CD1c-positive myeloid dendritic cell (primary cell): ENCODE data around the gene XAF1.
"Not testable (repeated sequence)": the region's sequence is repeated elsewhere in the genome, so short reads cannot be mapped to it uniquely, and the experiment has no call there.

Source experiments
- DNase-seq: peaks from one replicate; pipeline ENCODE4 v3.0.0-alpha.2; 2016; ENCODE audit errors: extremely low spot score

The XAF1 gene, protein sequence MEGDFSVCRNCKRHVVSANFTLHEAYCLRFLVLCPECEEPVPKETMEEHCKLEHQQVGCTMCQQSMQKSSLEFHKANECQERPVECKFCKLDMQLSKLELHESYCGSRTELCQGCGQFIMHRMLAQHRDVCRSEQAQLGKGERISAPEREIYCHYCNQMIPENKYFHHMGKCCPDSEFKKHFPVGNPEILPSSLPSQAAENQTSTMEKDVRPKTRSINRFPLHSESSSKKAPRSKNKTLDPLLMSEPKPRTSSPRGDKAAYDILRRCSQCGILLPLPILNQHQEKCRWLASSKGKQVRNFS

DNA sequence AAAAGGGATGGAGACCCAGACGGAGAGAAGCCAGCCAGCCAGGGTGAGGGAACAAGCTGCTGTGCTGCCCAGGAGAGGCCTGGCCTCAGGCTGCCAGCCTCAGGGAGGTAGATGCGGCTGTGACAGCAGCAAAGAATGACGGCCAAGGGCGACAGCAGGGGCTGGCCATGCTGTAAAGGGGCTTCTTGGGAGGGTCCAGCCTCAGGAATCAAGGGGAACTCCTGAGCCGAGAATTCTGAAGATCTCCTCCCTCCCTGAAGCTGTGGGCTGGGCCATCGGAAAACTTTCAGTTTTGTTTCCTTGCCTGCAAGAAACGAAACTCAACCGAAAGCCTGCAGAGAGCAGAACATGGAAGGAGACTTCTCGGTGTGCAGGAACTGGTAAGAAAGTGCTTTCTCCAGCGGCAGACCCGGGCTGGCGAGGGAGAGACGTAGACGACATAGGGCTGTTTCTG is at the start of gene XAF1:
XAF1 (plus strand) TSS at position 316 of the 454 bp plus-strand sequence; CDS start at position 349, 33 bp downstream.
- peak; percentile 65 for DNase-seq

DNA sequence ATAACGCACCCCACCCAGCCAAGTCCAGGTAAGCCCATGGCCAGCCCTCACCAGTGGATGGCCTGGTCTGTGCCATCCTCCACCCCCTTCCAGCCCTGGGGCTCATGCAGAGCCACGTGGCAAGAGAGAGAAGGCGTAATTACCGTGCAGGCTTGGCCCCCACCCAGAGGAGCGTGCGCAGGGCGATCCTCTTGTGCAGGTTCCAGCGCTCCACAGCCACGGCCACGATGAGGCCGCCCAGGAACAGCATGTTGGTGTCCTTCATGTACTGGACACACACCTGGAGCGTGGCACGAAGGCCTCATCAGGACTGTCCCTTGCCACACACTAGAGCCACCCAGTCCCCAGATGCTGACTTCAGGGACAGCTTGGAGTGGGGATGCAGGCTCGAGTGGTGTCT is 49.3 kb upstream of the XAF1 start:
- no peak for DNase-seq

DNA sequence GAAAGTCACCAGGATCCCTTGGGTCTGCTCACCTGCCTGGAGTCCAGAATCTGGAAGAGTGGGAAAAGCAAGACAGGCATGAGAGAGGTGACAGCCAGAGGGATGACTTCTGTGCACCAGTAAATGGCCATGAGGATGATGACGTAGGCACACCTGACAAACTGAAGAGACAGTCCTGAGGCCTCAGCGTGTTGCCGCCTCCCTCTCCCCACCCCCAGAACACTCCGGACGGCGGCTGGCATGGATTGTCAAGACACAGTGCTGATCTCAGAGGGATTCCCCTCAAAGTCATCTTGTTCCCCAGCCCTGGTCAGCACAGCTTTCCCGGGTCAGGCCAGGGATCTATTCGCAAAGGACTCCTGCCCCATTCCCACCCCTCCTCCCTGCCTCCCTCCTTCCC is 48.9 kb upstream of the XAF1 start:
- no peak for DNase-seq

DNA sequence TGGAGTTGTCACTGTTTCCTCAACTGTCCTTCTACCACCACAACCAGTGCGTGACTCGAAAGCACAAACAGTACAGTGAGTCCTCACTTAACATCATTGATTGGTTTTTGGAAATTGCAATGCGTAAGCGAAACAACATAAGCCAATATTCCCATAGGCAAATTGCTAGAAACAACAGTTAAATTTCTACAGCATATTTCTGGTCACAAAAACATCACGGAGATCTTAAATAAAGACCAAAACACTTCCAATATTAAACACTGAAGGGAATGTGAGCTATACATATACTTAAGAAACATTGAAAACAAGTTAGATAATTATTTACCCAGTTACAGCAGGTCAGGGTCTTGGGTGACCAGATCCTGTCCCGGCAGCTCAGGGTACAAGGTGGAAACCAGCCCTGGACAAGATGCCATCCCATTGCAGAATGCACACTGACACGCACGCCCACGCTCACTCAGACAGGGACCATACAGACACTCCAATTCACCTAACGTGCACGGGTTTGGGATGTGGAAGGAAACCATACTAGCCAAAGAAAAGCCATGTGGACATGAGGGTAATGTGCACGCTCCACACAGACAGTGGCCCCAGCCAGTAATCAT is 47.4 kb upstream of the XAF1 start:
- DNase-seq: no peak

DNA sequence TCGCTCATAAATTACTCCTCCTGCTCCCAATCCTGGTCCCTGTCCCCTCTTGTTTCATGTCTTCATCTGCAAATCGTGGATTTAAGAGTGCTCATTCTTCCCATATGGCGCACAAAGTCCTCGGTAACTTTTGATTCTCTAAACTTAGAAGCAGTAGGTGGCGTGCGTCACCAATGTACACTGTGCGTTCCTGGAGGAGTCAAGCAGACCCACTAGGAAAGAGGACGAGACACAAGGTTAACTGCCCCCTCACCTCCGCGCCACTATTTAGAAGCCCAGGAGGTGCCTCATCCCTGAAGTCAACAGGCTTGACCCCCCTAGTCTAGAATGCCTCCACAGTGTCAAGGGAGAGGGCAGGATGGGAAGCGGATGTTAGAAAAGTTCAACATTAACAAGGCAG is 45.5 kb upstream of the XAF1 start:
- no peak for DNase-seq

DNA sequence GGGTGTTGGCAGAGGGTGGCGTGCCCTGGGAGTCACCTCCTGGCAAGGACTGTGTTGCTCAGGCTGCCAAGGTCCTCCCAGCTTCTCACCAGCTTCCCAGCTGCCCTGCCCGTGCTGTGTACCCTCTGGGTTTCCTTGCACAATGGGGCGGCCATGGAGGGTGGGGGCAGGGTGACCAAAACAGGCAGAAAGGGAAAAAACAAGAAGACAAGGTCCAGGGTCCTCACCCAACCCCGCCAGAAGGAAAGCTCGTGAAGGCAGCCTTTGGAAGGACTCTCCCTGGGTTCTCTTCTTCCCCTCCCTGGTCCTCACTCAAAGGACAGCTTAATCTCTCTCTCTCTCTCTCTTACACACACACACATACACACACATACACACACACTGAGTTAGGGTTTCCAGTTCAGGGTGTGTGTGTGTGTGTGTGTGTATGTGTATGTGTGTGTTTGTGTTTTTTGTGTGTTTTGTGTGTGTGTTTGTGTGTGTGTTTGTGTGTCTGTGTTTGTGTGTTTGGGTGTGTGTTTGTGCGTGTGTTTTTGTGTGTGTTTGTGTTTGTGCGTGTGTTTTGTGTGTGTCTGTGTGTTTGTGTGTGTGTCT is 44.7 kb upstream of the XAF1 start:
- DNase-seq: no peak

DNA sequence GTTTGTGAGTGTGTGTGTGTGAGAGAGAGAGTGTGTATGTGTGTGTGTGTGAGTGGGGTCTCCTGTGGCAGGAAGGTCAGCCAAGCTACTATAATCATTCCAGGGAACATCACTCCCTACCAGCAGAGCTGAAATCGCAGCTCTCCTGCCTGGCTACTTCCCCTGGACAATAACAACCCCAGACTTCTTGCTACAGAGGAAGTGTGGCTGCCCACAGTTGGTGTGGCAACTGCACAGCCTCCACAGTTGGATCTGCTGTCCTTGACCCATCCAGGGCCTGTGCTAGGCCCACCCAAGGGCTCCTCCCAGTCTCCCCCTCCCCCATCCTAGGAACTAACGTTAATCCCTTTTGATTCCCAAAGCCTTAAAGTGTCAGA is 44.2 kb upstream of the XAF1 start:
- DNase-seq: peak; percentile 45

DNA sequence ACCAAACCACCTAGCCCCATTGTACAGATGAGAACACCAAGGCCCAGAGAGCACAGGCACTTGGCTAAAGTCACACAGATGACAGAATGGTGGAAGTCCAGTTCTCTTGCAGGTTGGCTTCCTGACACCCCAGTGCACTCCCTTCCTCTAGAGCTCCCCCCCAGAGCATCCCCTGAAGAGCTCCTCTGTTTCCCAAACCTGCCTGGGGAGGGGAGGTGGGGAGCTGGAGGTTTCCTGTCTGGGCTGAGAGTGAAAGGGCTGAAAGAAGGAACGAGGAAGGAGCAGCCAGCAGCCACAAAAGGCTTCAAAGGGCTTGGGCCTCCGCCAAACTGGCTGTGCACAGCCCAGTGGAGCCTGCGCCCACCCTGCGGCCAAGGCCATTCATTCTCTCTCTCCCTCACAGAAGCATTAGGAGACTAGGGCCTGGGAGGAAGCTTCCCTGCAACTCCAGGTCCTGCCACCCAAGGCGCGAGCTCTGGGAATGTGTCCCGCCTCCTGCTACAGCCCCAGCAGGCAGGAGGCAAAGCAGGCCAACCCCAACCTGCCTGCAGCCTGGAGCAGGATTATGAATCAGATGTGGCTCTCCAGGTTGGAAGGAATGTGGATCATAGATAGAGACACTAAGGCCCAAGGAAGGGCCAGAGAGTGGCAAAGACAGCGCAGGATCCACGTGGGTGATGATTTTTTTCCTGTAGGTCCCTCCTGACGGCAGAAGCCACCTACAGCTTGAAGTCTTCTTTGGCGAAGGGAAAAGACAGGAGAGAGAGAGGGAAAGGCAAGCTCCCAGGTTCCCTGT is 43.6 kb upstream of the XAF1 start:
- DNase-seq: no peak

DNA sequence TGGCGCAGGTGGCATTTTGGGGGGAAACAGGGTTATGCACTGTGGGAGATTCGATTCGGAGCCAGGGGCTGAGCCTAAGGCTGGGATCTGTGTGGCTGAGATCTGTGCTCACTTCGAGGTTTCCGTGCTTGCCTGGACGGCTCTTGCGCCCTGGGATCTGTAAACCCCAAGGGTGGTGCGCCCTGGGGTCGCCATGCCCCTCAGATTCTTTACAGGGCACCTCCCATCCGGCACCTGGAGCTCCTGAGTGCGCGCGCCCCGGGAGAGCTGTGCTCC is 43.1 kb upstream of the XAF1 start:
- no peak for DNase-seq

DNA sequence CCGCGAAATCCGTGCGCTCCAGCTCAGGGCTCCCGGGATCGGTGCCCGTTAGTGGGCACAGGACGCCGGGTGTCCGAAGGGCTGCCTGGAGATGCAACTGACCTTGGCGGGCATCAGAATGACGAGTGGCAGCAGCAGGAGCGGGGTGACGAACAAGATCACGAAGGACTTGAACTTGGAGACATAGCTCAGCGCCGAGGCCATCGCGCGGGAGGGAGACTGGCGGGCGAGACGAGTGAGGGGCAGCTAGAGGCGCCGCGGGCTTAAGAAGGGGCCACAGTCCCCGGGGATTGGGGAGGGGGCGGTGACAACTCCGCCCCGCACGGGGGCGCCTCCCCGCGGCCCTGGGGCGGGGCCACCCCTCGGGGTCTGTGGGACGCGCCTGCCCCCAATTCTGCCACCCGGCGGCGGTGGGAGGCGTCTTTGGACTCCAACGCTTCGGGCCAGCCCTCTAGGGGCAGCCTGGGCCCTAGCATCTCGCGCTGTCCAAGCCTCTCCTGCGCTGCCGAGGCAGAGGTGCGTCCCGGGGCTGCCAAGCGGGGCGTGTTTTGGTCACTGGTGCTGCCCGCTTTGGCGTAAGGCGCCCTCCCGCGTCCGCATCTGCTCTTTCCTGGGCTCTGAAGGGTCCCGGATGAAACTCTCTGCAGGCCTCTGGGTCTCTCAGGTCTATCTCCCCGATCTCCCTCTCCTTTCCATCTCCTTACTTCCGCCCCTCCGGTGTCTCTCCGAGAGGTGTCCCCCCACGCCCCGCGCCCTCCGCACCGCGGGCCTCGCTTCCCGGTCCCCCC is 42.5 kb upstream of the XAF1 start, which contains the start of gene SLC13A5:
SLC13A5 (minus strand) TSS at position 240 of the 788 bp plus-strand sequence; CDS start at position 204, 36 bp downstream.
- DNase-seq: peak; percentile 30

DNA sequence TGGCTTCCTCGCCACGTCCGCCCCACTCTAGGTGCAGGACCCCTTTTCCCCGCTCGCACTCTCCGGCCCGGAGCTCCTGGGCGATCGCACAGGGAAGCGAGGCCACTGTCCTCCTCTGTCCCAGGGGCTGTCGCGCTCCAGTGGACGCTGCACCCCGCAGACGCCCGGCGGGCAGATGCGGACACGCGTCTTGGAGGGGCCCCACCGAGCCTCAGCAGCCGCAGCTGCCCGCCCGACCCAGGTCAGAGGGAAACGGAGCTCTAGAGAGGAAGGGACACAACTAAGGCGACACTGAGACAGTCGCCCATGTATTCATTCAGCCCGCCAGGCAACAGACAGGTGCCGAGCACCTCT is 42.0 kb upstream of the XAF1 start:
- DNase-seq: no peak

DNA sequence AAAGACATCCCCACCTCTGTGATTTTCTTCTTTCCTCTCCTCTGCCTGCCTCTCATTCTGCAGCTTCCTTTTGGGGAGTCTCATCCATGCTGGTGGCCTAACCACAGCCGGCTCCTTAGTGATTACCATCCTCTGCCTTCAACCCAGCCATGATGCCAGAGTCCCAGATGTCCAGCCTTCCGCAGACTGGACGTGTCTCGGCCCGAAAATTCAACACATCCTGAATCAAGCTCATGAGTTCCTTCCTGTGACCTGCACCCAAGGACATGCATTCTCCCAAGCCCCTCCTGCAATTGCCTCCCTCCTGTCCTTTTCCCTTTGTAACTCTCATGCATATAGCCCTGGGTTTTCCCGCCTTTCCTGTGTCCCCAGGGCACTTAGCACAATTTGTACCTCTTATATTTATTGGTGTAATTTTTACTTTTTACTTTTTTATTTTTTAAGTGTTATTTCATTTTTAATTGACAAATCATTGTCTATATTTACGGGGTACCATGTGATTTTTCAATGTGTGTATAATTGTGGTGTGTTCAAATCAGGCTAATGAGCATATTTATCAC is 41.5 kb upstream of the XAF1 start:
- DNase-seq: no peak

DNA sequence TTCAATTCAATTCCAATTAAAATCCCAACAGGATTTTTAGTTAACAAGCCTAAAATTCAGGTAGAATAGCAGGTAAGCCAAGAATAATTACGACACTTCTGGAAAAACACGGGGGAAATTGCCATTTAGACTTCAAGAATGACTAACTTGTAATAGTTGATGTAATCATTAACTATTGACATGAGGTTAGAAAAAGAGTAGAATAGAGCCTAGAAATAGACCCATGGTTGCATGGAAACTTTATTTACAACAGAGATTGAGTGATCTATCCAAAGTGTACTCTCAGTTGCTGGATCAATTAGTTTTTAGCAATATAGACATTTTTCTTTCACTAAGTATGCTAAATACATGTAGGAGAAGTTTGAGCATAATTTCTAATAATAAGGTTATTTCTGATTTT is 39.1 kb upstream of the XAF1 start:
- no peak for DNase-seq

DNA sequence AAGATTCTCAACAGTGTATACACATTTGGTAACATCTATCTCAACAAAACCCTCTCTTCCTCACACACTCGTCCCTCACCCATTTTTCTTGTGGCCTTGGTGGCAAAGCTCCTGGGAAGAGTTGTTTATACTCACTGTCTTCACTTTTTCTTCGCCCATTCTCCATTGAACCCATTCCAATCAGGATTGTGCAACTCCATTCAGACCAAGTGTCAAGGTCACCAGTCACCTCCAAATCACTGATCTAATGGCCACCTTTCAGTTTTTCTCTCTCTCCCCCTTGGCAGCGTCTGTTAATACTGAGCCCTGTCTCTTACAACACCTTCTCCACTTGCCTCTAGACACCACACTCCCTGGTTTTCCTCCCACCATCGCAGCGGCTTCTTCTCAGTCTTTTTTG is 34.1 kb upstream of the XAF1 start:
- no peak for DNase-seq

DNA sequence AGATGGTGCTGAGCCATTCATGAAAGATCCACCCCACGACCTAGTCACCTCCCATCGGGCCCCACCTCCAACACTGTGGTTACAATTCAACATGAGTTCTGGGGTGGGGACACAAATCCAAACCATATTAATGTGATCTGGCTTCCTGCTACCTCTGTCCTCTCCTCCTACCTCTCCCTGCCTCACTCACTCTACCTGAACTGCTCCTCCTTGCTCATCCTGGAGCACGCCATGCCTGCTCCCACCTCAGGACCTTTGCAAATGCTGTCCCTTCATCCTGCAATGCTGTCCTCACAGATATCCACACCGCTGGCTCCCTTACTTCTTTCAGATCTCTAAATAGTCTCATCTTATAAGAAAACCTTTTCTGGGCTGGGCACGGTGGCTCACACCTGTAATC is 31.8 kb upstream of the XAF1 start:
- no peak for DNase-seq

DNA sequence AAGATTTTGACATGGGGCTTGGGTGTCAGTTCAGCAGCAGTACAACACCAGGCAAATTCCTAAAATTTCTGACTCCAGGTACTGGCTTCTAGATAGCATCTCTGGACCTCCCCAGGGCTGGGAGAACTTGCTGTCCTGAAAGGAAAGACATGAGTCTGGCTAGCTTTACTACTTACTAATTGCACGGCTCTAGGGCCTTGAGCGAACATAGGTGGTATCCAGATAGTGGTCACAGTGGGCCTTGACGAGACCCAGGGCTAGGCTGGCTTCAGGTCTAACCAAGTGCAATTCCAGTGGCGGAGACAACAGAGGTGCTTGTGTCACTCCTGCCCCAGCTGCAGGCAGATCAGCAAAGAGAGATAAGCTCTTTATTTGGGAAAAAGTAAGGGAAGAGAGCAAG is 26.3 kb upstream of the XAF1 start:
- DNase-seq: no peak

DNA sequence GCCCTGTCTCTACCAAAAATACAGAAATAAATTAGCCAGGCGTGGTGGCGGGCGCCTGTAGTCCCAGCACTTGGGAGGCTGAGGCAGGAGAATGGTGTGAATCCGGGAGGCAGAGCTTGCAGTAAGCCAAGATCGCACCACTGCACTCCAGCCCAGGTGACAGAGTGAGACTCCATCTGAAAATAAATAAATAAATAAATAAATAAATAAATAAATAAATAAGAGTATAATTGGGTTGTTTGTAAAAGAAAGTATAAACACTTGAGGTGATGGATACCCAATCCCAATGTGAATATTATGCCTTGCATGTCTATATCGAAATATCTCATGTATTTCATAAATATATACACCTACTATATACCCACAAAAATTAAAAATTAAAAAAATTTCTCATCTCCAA is 9.2 kb upstream of the XAF1 start:
- DNase-seq: not testable (repeated sequence)

DNA sequence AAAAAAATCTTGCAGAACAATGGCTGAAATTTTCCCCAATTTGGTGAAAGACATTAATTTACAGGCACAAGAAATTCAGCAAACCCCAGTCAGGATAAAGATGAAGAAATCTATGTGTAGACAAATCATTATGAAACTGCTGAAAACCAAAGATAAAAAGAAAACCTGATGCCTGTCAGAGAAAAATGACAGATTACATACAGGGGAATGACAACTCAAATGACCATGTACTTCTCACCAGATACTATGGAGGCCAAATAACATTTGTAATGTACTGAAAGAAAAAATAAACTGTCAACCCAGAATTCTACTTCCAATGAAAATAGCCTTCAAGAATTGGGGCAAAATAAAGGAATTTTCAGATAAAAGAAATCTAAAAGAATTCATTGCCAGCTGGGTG is 7.2 kb upstream of the XAF1 start:
- DNase-seq: no peak

DNA sequence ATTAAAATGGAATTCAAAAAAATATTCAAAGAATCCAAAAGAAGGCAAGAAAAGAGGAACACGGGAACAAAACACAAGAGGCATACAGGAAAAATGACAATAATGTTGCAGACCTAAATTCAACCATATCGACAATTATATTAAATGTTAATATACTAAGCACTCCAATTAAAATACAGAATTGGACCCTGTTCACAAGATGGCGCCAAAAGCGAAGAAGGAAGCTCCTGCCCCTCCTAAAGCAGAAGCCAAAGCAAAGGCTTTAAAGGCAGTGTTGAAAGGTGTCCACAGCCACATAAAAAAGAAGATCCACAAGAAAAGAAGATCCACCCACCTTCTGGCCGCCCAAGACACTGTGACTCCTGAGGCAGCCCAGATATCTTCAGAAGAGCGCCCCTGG is 6.3 kb upstream of the XAF1 start:
- no peak for DNase-seq

DNA sequence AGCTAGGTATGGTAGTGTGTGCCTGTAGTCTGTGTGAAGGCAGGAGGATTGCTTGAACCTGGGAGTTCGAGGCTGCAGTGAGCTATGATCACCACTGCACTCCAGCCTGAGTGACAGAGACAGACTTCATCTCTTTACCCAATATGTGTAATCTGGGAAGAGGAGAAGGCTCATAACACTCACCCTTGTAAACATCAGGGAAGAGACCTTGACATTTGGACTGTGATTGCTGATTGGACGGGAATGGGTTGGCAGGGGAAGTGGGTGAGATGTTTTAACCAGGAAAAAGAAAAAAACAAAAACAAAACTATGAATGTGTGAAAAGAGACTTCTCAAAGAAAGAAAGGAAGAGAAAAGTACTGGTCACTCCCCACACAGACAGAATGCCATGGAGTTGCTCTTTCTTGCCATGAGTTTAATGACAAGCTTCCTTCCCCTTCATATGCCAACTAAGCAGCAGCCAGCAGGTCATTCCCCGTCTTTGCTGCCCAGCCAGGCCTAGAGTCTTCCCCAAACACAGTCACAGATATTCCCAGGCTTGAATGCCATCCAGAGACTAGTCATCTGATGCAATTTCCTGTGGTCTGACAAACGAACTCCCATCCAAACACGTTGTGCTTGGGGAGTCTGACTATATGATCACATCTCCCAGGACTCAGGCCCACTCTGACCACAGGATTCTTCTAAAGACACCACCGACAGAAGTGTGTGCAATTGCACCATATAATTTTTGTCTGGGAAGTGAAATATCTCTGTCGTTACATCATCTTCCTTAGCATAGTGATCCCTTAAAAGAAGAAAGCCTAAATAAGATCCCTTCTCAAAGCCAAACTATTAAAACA is 3.6 kb upstream of the XAF1 start:
- peak; percentile 71 for DNase-seq

DNA sequence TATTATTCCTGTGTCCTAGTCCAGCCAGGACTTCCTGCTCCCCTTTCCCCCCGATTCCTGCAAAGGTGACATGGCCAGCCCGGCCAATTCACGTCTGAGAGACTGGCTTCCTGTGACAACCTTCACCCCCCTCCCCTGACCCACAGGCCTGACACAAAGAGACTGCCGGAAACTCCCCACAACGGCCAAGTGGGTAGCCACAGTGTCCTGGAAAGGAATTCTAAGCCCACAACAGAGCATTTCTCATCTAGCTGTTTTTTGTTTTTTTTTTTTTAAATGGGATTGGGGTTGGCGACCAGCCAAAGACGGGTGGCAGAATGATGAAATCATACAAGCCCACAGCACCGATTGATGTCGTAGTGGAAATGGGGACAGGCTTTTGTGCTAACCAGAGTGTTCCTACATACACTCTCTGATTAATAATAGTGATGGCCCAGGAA is 2.8 kb upstream of the XAF1 start:
- DNase-seq: peak; percentile 20
